UCSD-AML1 (cell line): Measurements from ENCODE around the gene SH3BP4.
"Not testable (repeated sequence)": the region's sequence is repeated elsewhere in the genome, so short reads cannot be mapped to it uniquely, and the experiment has no call there.

Experiments used
- DNase-seq: peaks from one replicate; lab custom pipeline; 2025; ENCODE audit not compliant: unreplicated experiment; lab: John Stamatoyannopoulos, UW

Gene SH3BP4

DNA sequence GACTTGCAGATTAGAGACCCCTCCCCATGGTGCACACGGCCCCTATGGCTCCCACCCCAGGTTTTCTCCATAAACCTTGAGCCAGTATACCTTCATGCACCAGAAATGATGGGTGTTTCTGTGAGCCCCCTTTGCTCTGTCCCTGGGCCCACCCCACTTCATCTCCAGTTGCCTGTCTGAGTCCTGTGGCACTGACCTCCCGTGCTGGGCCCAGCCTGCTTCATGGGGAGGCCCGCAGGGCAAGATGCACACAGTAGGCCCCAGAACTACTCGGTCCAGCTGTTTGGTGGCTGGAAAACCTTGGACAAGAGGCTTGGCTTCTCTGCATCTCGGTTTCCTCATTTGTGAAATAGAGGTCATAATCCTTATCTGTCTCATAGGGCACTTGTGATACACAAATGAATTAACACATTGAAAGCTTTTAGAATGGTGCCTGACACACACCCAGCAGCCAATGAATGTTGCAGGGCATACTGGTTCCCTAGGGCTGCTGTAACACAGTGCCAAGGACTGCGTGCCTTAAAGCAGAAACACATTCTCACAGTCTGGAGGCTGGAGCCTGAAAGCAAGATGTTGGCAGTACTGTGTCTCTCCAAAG lies 58.4 kb downstream of the SH3BP4 start:
- DNase-seq, result no peak

DNA sequence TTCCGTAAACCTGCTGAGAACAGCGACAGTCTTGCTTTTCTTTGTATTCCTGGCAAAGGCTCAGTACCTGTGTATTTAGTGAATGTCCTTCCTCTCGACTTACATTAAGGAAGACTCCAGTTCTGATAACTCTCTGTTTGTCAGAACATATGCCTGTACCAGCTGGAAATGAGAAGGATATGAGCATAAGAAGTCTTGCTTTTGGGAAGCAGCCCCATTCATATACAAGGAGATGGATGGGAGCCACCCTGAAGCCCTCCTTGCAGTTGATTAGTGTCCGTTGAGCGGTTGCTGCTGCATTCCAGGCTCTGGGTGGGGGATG lies 59.8 kb downstream of the SH3BP4 start:
- DNase-seq, result no peak

DNA sequence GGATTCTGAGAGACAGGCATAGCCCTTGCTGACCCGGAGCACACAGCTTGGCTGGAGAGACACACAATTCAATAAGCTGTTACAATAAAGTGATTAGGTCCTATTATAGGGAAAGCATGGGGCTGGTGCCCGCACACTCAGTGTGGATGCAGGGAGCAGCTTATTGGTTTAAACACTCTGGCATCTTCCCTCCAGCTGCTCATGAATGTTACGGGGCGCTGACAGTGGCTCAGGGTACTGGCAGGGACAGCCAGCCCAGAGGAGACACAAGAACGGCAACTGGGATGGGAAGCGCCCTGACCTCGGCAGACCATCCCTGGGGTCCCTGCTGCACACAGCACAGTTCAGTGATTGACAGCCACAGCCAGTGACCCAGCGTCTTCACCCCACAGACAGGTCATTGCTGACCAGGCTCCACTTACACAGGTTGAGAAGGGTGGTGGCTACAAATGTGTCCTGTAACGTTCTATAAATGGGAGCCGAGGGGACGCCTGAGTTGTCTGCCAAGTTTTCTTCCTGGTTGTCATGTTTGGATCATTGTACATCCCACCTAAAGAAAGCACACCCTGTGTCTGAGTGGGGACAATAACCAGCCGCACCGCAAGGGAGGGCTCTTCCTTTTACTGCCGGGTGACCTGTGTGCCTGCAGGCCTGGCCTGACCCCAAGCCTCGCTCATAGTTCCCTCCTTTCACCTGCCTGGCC lies 60.3 kb downstream of the SH3BP4 start:
- no peak for DNase-seq

DNA sequence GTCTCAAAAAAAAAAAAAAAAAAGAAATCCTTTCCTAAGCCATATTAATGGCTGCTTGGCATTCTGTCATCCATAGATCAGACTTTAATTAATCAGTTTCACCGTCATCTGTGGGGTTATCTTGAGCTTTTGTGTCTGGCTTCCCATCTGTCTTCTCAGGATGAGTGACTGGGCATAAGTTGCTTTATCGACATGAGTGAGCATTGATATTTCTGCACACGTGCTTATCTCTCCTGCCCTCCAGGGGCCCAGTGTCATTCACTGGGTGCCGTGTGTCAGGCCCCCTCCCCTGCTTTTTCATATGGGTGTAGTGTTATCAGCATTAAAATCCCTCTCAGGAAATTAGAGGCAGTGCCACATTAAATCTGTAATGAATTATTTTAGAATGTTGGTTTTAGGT lies 65.6 kb downstream of the SH3BP4 start:
- no peak for DNase-seq

- no peak for DNase-seq
Measured at GRCh38 chr2:235018838-235019237, 67.0 kb downstream of the SH3BP4 start.

GRCh38 chr2:235020141-235020540 lies 68.3 kb downstream of the SH3BP4 start:
- not testable (repeated sequence) for DNase-seq

DNA sequence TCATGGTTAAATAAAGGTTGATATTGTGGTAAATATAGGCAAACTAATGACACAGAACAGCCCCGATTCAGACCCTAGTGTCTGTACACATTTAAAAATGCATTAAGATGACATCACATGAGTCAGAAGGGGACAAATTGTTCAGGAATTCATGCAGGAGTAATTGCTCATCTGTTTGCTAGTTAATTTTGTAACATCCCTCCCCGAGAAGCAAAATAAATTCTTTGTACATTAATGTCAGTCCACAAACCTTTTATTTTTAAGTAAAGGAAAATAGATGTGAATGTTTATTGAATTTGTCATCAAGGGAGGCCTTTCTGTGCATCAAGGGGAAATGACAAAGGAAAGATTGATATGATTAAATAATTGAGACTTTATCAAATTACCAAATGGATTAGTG lies 69.9 kb downstream of the SH3BP4 start:
- no peak for DNase-seq

DNA sequence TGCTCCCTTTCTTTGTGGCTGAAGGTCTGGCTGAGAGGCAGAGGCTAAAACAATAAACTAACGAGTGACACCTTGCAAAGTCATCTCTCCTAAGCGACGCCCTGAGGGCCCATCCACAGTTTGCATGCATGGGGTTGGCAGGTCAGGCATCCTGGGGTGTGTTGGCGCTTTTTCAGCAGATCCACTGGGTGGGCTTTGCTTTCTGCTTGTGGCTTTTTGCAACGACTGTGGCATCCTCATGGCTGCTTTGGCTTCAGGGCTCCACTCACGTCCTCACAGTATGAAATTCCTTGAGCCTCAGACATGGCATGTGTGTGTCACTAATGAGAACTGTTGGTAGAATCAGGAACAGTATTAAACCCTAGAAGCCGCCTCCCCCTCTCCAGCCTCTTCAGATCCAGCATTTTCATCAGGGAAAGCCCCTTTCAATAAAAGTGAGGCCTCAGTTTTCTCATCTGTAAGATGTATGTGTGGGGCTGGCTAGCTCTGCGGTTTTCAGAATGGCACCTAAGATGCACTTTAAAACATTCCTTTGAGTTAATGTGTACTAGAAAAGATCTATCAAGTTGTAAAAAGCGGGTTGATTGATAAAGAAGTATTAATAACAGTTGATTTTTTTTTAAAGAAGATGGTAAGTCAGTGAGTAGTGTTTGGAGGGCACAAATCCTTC lies 72.5 kb downstream of the SH3BP4 start:
- DNase-seq, result no peak

GRCh38 chr2:235024931-235025773 lies 73.3 kb downstream of the SH3BP4 start:
- no peak for DNase-seq

DNA sequence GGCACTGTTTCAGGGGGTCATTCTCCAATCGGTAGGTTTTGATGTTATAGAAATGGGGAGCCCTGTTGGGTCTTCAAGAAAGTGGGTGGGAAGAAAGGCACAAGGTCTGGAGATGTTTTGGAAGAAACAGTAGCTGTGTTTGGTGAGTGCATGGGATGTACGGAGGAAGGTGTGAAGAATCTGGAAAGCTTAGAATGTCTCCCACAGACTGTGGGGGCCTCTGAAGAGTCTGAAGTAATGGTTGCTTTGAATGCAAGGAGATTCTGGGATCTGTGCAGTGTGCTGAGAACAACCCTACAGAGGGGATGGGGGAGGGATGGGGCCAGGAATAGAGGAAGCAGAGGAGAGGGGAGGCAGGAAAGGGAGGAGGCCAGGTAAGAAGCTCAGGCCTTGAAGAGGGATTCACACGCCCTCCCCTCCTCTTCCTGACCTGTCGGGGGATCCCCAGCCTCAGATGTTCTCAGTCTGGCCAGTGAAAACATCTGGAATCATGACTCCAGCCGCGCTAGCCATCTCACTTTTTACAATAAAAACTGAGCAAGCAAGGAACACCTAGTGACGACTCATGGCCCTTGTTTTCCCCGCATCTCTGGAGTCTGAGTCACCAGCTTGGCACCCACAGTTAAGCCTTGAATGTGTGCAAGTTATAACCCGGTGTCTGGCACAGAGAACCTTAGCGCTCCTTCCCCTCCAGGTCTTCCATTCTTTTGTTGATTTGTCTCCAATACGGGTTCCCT lies 74.2 kb downstream of the SH3BP4 start:
- no peak for DNase-seq

- no peak for DNase-seq
Measured at GRCh38 chr2:235026649-235027557, 75.1 kb downstream of the SH3BP4 start.

DNA sequence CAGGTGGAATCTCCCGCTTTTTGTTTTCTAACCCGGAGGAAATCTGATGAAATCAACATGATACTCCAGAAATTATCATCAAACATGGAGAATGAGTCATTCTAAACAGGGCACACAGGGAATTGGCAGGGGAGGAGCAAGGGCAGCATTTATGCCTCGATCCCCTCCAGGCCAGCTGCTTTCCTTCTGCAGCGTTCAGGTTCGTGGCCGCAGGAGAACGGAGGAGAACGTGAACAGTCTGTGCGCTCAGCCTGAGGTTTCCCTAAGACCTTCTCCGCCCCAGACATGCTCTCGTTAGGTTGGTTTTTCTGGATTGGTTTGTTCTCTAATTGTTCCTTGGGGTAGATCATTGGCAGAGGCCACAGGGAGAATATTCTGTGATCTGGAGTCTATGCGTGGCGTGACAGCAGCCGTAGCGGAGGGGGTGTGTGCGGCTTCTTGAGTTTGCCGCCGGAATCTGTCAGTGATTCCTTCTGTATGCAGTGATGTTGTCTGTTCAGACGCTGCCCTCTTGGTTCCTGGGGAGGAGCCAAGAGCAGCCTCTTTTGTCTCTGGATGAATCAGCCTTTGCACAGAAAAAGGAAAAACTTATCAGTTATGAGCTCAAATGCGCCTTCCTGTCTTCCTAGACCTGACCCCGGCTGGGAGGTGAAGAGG lies 75.9 kb downstream of the SH3BP4 start:
- no peak for DNase-seq

GRCh38 chr2:235028646-235029045 lies 76.8 kb downstream of the SH3BP4 start:
- DNase-seq, result no peak

DNA sequence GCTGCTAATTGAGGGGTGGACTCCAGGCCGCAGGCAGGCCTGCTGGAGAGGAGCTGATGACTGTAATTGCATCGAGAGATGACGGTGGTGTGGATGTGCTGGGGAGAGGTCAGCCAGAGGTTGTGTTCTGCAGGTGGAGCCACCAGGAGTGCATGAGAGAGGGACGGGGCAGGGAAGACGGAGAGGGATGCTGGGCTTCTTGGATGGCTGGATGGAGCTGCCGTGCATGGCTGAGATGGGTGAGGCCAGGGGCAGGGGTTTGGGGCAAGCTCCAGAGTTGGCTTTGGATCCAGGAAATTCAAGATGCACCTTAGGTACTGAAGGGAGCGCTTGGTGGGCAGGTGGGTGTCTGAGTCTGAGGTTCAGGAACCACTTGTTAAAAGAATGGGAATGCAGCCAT lies 77.2 kb downstream of the SH3BP4 start:
- DNase-seq, result no peak

DNA sequence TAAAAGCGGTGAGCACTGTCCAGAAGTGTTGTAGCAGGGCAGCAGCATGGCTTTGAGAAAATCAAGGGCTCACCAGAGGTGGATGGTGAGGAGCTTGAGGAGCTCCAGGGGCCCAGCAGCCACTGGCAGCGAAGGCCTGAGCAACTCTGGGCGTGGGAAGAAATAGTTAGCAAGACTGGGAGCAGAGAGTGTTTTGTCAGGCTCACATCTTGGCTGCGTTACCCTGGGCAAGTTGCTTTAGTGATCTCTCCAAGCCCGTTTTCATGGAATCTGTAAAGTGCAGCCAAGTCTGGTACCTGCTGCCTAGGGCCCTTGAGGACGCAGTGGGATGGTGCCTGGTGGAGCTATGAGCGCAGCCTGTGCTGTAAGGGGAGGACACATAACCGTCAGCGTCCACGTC lies 78.3 kb downstream of the SH3BP4 start:
- no peak for DNase-seq

DNA sequence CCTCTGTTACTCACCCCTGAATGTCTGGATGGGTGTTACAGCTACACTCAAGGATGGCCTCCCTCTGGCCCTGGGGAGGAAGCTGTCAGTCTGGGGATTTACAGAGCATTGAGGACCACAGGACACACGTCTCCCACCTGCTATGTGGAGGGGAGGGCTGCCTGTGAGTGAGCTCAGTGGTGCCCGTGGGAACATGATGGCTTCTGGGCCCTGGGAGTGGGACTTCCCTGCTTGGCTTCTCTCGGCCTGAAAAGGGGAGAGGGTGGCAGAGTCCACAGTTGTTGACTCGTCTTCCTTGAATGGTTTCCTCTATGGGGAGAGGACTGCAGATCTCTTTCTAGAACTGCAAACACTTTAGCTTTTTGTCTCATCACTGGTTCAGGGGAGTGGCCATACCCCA lies 79.1 kb downstream of the SH3BP4 start:
- no peak for DNase-seq

DNA sequence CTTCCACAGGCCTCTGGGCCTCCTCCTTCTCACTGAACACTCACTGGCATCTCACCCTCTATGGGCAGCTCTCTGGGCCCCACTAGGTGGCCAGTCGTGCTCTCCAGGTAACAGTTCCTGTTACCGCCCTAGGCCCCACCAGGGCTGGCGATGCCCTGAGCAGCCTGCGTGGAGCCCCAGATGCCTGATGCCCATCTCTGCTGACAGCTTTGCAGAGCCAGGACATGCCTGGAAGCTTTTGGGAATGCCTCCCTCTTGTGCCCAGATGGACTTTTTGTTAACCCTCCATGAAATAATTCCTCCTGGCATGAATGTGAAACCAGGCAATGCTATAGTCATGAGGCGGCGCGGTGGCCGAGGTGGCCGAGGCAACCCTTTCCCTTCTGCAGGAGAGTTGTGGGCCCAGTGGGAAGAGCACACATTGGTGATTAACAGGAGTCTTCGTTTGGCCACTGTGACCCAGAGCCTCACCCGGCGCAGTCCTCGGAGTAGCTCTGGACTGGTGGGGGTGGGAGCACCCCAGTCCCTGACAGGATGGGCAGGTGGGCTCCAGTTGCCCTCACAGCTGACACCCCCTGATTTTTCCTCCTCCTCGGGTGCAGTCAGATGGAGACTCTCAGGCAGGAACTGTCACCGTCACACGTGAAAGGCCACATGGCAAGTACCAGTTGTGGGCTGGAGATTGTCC lies 80.0 kb downstream of the SH3BP4 start:
- DNase-seq, result no peak

DNA sequence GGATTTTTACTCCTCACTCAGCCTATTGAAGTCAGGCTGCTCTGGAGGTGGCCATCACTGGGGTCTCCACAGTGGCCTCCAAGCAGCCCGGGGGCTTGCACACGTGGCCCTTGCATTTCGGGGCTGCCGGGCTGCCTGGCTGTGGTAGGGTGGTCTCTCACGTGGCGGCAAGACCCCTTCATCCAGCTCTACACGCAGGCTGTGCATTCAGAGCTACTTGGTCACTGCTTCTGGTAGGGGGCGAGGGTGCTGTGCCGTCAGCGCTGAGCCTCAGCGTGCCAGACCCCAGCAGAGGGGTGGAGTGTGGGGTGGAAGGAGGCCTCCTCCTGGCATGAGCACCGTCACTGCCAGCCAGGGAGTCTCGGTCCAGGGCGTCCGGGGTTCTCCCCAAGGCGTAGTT lies 80.6 kb downstream of the SH3BP4 start:
- no peak for DNase-seq

GRCh38 chr2:235032949-235033348 lies 81.1 kb downstream of the SH3BP4 start:
- no peak for DNase-seq
